Loucy (cell line): ENCODE measurements around the gene GALR2.

Experiments
- CTCF ChIP-seq: fragments of 200-600 bp; sonication (generic); conservative IDR thresholded peaks from 2 replicates; pipeline ENCODE4 v1.5.1; 2014; ENCODE audit warnings: mild to moderate bottlenecking, antibody characterized with exemption, low read length
- EZH2phosphoT487 ChIP-seq: fragments of 200-600 bp; IDR thresholded peaks from 2 replicates; pipeline ENCODE4 v1.6.1; 2018; ENCODE audit warnings: antibody characterized with exemption, mild to moderate bottlenecking, moderate library complexity, borderline replicate concordance

- TF ChIP-seq CTCF: no peak
- no peak for TF ChIP-seq EZH2phosphoT487
Observed at GRCh38 chr17:76088868-76089576, 14.4 kb downstream of the GALR2 start.
